Fibroblast of lung (primary cell): Measurements from ENCODE around the gene XXYLT1. TPM values are rescaled to one million over a fixed set of nuclear protein-coding genes. Genes with fewer than 3 reads are reported as not detected.

Experiments used
- DNase-seq, 2 donors: peaks; one replicate each; pipeline versions ENCODE4 v3.0.0 to v3.0.0-alpha.2; 2010; ENCODE audit warnings: low read depth in 2 of 2
- H2AFZ ChIP-seq: 2 replicates; pipeline ENCODE4 v1.5.1; 2012; ENCODE audit warnings: low read length, control low read depth, inconsistent platforms
- H3K27ac ChIP-seq: 2 replicates; pipeline ENCODE4 v1.5.1; 2011; ENCODE audit warnings: low read length, control low read depth; ENCODE audit not compliant: insufficient read depth
- H3K27me3 ChIP-seq: 2 replicates; pipeline ENCODE4 v1.5.1; 2011; ENCODE audit warnings: mild to moderate bottlenecking, low read length; ENCODE audit not compliant: control insufficient read depth, insufficient read depth
- H3K36me3 ChIP-seq: 2 replicates; pipeline ENCODE4 v1.5.1; 2011; ENCODE audit warnings: low read length; ENCODE audit not compliant: control insufficient read depth, insufficient read depth
- H3K4me1 ChIP-seq: 2 replicates; pipeline ENCODE4 v1.5.1; 2011; ENCODE audit warnings: low read length; ENCODE audit not compliant: control insufficient read depth, insufficient read depth; ENCODE audit errors: extremely low read depth
- H3K4me2 ChIP-seq: 2 replicates; pipeline ENCODE4 v1.5.1; 2011; ENCODE audit warnings: low read length, control low read depth; ENCODE audit not compliant: insufficient read depth; ENCODE audit errors: extremely low read depth
- H3K4me3 ChIP-seq, 4 experiments: fragments of 200-600 bp in 1 of 4; sonication (generic) in 1 of 4; replicated peaks in 1 of 4; 2 replicates each; pipeline ENCODE4 v1.5.1; 2011 to 2016; ENCODE audit warnings: low read length in 4 of 4, low read depth in 3 of 4, mild to moderate bottlenecking in 3 of 4, control low read depth in 2 of 4, inconsistent platforms in 1 of 4, mixed read lengths in 1 of 4; ENCODE audit not compliant: insufficient read depth in 1 of 4; ENCODE audit errors: control extremely low read depth in 1 of 4
- H3K79me2 ChIP-seq: 2 replicates; pipeline ENCODE4 v1.5.1; 2012; ENCODE audit warnings: mild to moderate bottlenecking, low read length, inconsistent platforms; ENCODE audit not compliant: control insufficient read depth, insufficient read depth
- H3K9ac ChIP-seq: 2 replicates; pipeline ENCODE4 v1.5.1; 2011; ENCODE audit warnings: mild to moderate bottlenecking, low read length, control low read depth; ENCODE audit not compliant: insufficient read depth
- H3K9me3 ChIP-seq: 2 replicates; pipeline ENCODE4 v1.5.1; 2012; ENCODE audit warnings: low read depth, low read length; ENCODE audit not compliant: control insufficient read depth, insufficient read depth
- H4K20me1 ChIP-seq: 2 replicates; pipeline ENCODE4 v1.5.1; 2011; ENCODE audit warnings: low read length; ENCODE audit not compliant: control insufficient read depth, insufficient read depth; ENCODE audit errors: extremely low read depth
- EZH2 ChIP-seq: IDR thresholded peaks from 2 replicates; pipeline ENCODE4 v1.5.1; 2012; ENCODE audit warnings: low read length, control low read depth, mild to moderate bottlenecking; ENCODE audit errors: missing control alignments
- polyA plus RNA-seq, 2 donors: library from polyadenylated mRNA; depleted of rRNA in 1 of 2; stranded (reverse) in 1 of 2; unstranded in 1 of 2; fragments of >200 nt; gene quantifications; 2 replicates each; pipeline ENCODE4 v1.2.1, GENCODE V29; 2011 to 2012; ENCODE audit warnings: missing spikeins in 1 of 2
- total RNA-seq: library from RNA; depleted of rRNA; stranded (reverse); fragments of >200 nt; gene quantifications from 2 replicates; pipeline ENCODE4 v1.2.1, GENCODE V29; 2014
- TF ChIP-seq, protein P1 (sequence below), 2 donors: IDR thresholded peaks in 1 of 2; conservative IDR thresholded peaks in 1 of 2; 1 replicate in 1 of 2; 2 replicates in 1 of 2; pipeline ENCODE4 v1.5.1; 2011 to 2012; ENCODE audit warnings: low read length in 2 of 2, control low read depth in 1 of 2, inconsistent platforms in 1 of 2, low read depth in 1 of 2, mild to moderate bottlenecking in 1 of 2

The XXYLT1 gene
- total and polyA plus RNA-seq, 2 donors (not counting 1 experiment from before 2014, with no cell fraction given) = 12.4 to 18.5 TPM

DNA sequence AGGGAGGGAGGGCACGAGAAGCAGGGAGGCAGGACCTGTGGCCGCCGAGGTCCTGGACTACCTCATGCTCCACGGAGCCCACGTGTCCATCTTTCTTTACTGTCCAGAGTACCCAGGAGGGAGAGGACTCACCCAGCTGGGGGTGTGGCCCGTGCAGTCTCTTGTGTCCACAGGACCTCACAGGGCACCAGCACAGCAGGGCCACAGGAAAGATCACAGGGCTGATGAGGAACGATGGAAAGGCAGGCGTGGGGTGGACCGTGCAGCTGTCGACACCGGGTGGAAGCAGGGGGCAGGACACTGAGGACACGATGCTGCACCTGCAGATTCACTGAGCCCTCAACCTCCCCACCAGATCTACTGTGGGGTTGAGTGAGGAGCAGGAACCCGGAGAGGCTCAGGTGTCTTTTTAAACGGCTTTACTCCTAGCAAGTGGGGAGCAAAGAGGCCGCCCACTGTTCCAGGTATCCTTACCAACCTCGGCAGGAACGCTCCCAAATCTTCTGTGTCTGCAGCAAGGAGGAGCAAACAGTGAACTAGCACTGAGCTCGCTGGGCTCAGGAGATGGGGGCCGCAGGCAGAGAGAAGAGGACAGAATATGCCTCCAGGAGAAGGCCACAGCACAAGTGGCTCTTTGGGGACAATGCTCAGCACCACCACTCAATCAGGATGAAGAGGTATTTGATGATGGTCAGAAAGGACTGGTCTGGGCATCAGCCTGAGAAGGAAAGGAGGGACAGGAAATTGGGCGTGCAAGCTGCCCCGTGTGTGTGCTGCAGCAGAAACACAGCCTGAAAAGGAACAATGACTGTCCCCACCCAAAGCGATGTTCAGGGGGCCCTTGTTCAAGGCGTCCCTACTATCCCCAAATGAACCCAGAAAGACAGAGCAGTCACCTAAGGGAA lies 198.8 kb downstream of the XXYLT1 start:
- H2AFZ ChIP-seq = no peak overlapping the region
- no peak overlapping the region for H3K9ac ChIP-seq
- peaks cover 3% of the 10 kb centered on the region for H3K4me1 ChIP-seq
- no peaks in the 10 kb centered on the region for H3K9me3 ChIP-seq
- H3K4me2 ChIP-seq = no peak overlapping the region
- DNase-seq = no peak
- H3K4me3 ChIP-seq = no peak overlapping the region
- H3K79me2 ChIP-seq = no peaks in the 10 kb centered on the region
- H3K27ac ChIP-seq = no peak overlapping the region
- no peaks in the 10 kb centered on the region for H3K27me3 ChIP-seq
- no peaks in the 10 kb centered on the region for H4K20me1 ChIP-seq
- H3K36me3 ChIP-seq = no peaks in the 10 kb centered on the region
- TF ChIP-seq, protein P1, sequence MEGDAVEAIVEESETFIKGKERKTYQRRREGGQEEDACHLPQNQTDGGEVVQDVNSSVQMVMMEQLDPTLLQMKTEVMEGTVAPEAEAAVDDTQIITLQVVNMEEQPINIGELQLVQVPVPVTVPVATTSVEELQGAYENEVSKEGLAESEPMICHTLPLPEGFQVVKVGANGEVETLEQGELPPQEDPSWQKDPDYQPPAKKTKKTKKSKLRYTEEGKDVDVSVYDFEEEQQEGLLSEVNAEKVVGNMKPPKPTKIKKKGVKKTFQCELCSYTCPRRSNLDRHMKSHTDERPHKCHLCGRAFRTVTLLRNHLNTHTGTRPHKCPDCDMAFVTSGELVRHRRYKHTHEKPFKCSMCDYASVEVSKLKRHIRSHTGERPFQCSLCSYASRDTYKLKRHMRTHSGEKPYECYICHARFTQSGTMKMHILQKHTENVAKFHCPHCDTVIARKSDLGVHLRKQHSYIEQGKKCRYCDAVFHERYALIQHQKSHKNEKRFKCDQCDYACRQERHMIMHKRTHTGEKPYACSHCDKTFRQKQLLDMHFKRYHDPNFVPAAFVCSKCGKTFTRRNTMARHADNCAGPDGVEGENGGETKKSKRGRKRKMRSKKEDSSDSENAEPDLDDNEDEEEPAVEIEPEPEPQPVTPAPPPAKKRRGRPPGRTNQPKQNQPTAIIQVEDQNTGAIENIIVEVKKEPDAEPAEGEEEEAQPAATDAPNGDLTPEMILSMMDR (conservative IDR thresholded peaks at IDR 0.05 in 1 of 2, IDR thresholded peaks at IDR 0.05 in 1 of 2; ENCODE audit: low read depth in 1 of 2, low read length in 2 of 2) = no peak
- TF ChIP-seq EZH2 = no peak

DNA sequence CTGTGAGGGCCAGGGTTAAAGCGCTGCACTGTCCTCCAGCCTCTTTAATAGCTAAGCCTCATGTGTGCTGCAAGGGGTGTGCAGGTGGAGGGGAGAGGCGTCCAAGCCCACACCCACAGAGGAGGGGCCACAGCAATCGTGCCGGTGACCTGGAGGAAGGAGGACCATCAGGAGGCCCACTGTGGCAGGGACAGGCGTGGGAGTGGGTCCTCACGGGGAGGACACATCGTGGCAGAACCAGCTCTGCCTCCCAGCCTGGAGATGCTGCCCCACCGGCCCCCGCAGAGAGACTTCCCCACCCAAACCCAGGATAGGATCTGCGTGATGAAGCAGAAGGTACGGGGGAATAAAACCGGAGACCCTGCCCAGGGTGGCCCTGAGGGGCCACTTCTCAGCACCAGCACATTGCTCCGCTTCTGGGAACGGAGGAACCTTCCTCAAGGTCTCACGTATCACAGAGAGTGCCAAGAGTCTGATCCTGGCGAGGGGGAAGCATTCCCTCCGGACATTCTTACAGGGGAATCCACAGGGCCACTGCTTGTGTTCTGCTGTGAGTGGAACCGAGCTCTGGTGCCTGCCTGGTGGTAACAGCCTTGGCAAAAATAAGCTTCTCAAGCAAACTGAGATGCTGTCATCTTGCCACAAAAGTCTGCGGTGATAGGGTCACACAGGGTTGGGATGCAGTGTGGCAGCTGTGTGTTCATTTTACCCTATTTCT lies 199.8 kb downstream of the XXYLT1 start:
- no peak overlapping the region for H2AFZ ChIP-seq
- no peak for TF ChIP-seq EZH2
- TF ChIP-seq, protein P1 (conservative IDR thresholded peaks at IDR 0.05 in 1 of 2, IDR thresholded peaks at IDR 0.05 in 1 of 2; ENCODE audit: low read depth in 1 of 2, low read length in 2 of 2) = no peak

DNA sequence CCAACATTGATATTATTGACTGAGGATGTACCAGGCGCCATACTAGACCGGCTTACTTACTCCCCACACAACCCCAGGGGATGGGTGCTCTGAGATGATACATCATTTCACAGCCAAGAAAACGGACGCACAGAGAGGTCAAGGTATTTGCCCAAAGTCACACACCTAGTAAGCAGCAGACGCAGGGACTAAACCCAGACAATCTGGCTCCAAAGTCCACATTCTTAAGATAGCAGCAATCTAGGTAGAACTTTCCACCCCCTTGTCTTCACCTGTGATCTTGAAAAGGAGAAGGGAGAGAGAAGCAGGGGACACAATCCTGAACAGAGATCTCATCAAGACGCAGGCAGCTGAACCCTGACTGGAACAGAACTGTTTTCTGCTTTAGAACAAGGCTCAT lies 200.6 kb downstream of the XXYLT1 start:
- TF ChIP-seq, protein P1 (conservative IDR thresholded peaks at IDR 0.05 in 1 of 2, IDR thresholded peaks at IDR 0.05 in 1 of 2; ENCODE audit: low read depth in 1 of 2, low read length in 2 of 2) = no peak
- no peak for TF ChIP-seq EZH2
- Histone ChIP-seq H3K27ac (no peak overlapping the region), H3K27me3 (no peaks in the 10 kb centered on the region), H3K4me2 (no peak overlapping the region), H3K9ac (no peak overlapping the region), H3K9me3 (no peaks in the 10 kb centered on the region), H3K79me2 (no peaks in the 10 kb centered on the region), H2AFZ (no peak overlapping the region), H4K20me1 (no peaks in the 10 kb centered on the region), H3K4me3 (no peak overlapping the region), H3K36me3 (no peaks in the 10 kb centered on the region), H3K4me1 (no peaks in the 10 kb centered on the region)
- DNase-seq = no peak

More for the DNA sequence above, 199.8 kb downstream of the XXYLT1 start:
- DNase-seq = no peak
- Histone ChIP-seq H3K27me3 (no peaks in the 10 kb centered on the region), H3K4me2 (no peak overlapping the region), H3K36me3 (no peaks in the 10 kb centered on the region), H3K4me3 (no peak overlapping the region), H3K79me2 (no peaks in the 10 kb centered on the region), H3K9me3 (no peaks in the 10 kb centered on the region), H3K4me1 (peaks cover 3% of the 10 kb centered on the region), H4K20me1 (no peaks in the 10 kb centered on the region), H3K9ac (no peak overlapping the region), H3K27ac (no peak overlapping the region)
